WERI-Rb-1 (cell line): Measurements from ENCODE around the gene OPA3.

Experiments used
- DNase-seq: peaks from one replicate; pipeline ENCODE4 v3.0.0-alpha.2; 2020
- H3K27ac ChIP-seq: fragments of 250-450 bp; sonication (Bioruptor Pico); 2 replicates; pipeline ENCODE4 v1.5.1; 2020; ENCODE audit warnings: mild to moderate bottlenecking, moderate library complexity
- H3K27me3 ChIP-seq: fragments of 250-450 bp; sonication (Bioruptor Pico); 2 replicates; pipeline ENCODE4 v1.5.1; 2021; ENCODE audit warnings: mild to moderate bottlenecking, low read depth, moderate library complexity; ENCODE audit not compliant: insufficient read depth, severe bottlenecking
- H3K36me3 ChIP-seq: fragments of 250-450 bp; sonication (Bioruptor Pico); 2 replicates; pipeline ENCODE4 v1.5.1; 2020; ENCODE audit warnings: mild to moderate bottlenecking, moderate library complexity
- H3K4me3 ChIP-seq: 2 replicates; pipeline ENCODE4 v1.5.1; 2011; ENCODE audit warnings: low read depth, mild to moderate bottlenecking, control low read depth, low read length
- H3K9me3 ChIP-seq: fragments of 250-450 bp; sonication (Bioruptor Pico); 2 replicates; pipeline ENCODE4 v1.5.1; 2021; ENCODE audit warnings: mild to moderate bottlenecking, moderate library complexity; ENCODE audit not compliant: severe bottlenecking
- CTCF ChIP-seq: IDR thresholded peaks from 2 replicates; pipeline ENCODE4 v1.5.1; 2011; ENCODE audit warnings: low read depth, mild to moderate bottlenecking, control low read depth, inconsistent platforms, low read length

The OPA3 gene

GRCh38 chr19:45599286-45599685, 14.7 kb upstream of the OPA3 start:
- Histone ChIP-seq H3K27me3 (peaks cover 54% of the 10 kb centered on the region), H3K27ac (no peak overlapping the region), H3K4me3 (no peak overlapping the region), H3K36me3 (no peaks in the 10 kb centered on the region), H3K9me3 (no peaks in the 10 kb centered on the region)
- no peak for DNase-seq
- no peak for TF ChIP-seq CTCF

DNA sequence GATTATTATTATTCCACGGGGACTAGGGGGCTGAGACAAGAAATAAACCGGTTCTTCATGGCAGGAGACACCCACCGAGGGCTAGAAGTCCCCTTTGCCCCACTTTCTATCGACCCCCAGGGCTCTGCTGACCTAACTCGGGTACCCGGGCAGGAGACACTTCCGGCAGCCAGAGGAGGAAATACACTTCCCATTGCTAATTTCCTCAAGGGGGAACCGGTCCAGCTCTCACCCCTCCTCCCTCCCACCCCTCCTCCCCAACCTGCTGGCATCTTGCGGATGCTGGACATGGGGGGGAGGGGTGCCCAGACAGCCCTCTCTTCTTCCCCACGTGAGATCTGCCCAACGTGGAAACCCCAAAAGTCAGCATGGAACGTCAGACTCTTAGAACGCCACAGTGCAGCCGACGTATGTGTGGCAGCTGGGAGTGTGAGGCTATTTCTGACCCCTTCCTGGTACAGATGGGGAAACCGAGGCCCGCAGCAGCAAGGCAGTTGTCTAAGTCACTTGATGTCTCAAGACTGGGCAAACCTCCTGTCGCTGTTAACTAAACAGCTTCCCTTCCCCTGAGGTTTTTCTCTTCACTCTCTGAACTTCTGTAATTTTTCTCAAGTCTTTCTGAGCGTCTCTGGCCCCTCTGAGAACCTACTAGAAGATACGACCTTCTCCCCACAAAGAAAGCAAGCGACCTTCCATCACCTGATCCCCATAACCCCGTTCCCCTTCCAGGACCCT, 13.8 kb upstream of the OPA3 start:
- no peak for DNase-seq
- H3K9me3 ChIP-seq: no peaks in the 10 kb centered on the region
- H3K27me3 ChIP-seq: peaks cover 54% of the 10 kb centered on the region
- H3K4me3 ChIP-seq: no peak overlapping the region
- H3K27ac ChIP-seq: no peak overlapping the region
- TF ChIP-seq CTCF: no peak
- no peaks in the 10 kb centered on the region for H3K36me3 ChIP-seq

- H3K27me3 ChIP-seq: peaks cover 47% of the 10 kb centered on the region
- H3K9me3 ChIP-seq: no peaks in the 10 kb centered on the region
- H3K27ac ChIP-seq: no peak overlapping the region
- no peak for DNase-seq
- H3K4me3 ChIP-seq: no peak overlapping the region
- no peaks in the 10 kb centered on the region for H3K36me3 ChIP-seq
- TF ChIP-seq CTCF: no peak
These were observed 13.0 kb upstream of the OPA3 start for GRCh38 chr19:45597425-45598111.

GRCh38 chr19:45595814-45596213, 11.2 kb upstream of the OPA3 start:
- H3K9me3 ChIP-seq: no peaks in the 10 kb centered on the region
- H3K4me3 ChIP-seq: no peak overlapping the region
- H3K27ac ChIP-seq: no peak overlapping the region
- H3K27me3 ChIP-seq: peaks cover 29% of the 10 kb centered on the region
- TF ChIP-seq CTCF: no peak
- no peaks in the 10 kb centered on the region for H3K36me3 ChIP-seq
- no peak for DNase-seq

DNA sequence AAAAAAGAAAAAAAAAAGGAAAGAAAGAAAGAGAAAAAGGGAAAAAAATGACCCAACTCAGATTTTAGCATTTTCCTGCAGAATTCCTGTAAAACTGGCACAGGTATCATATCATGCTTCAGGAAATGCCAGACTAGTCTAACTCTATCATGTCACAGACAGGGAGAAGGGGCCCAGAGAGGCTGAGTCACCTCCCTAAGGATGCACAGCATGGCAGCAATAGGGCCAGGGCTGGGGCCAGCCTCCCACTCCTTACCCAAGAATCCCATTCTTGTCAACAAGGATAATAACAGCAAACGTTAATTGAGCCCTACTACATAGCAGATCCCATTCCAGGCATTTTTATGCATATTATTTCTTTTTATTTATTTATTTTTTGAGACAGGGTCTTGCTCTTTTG, 8.9 kb upstream of the OPA3 start:
- Histone ChIP-seq H3K9me3 (no peaks in the 10 kb centered on the region), H3K27ac (no peak overlapping the region), H3K27me3 (peaks cover 13% of the 10 kb centered on the region), H3K36me3 (no peaks in the 10 kb centered on the region), H3K4me3 (no peak overlapping the region)
- no peak for DNase-seq
- TF ChIP-seq CTCF: no peak
